Thoracic aorta (tissue), 2 donors: Measurements from ENCODE around the gene PIWIL1. TPM values are rescaled to one million over a fixed set of nuclear protein-coding genes. Genes with fewer than 3 reads are reported as not detected.

Experiments
- ATAC-seq: fragments of 150-250 bp; one replicate; pipeline ENCODE4 v1.8.0; 2017; ENCODE audit warnings: low read depth; ENCODE audit not compliant: insufficient number of reproducible peaks, low FRiP score
- DNase-seq: peaks from one replicate; pipeline ENCODE4 v3.0.0-alpha.2; 2020; ENCODE audit warnings: low spot score
- H3K27ac ChIP-seq, 2 donors: fragments of 200-600 bp; sonication (generic); 1 replicate in 1 of 2; 2 replicates in 1 of 2; pipeline ENCODE4 v1.5.1; 2016; ENCODE audit warnings: mild to moderate bottlenecking in 2 of 2, moderate library complexity in 2 of 2
- H3K27me3 ChIP-seq: fragments of 200-600 bp; sonication (generic); replicated peaks from 2 replicates; pipeline ENCODE4 v1.6.0; 2016; ENCODE audit warnings: mild to moderate bottlenecking; ENCODE audit not compliant: insufficient read depth
- H3K36me3 ChIP-seq: fragments of 200-600 bp; sonication (generic); one replicate; pipeline ENCODE4 v1.5.1; 2016
- H3K4me1 ChIP-seq, 2 donors: fragments of 200-600 bp; sonication (generic); 1 replicate in 1 of 2; 2 replicates in 1 of 2; pipeline versions ENCODE4 v1.5.1 to v1.6.0; 2016; ENCODE audit warnings: low read depth in 2 of 2, mild to moderate bottlenecking in 1 of 2; ENCODE audit not compliant: control insufficient read depth in 1 of 2
- H3K4me3 ChIP-seq: fragments of 200-600 bp; sonication (generic); 2 replicates; pipeline ENCODE4 v1.5.1; 2016; ENCODE audit warnings: mild to moderate bottlenecking
- H3K9me3 ChIP-seq: fragments of 200-600 bp; sonication (generic); 2 replicates; pipeline ENCODE4 v1.5.1; 2016
- CTCF ChIP-seq: fragments of 200-600 bp; sonication (generic); IDR thresholded peaks from one replicate; pipeline ENCODE4 v1.5.1; 2019; ENCODE audit warnings: antibody characterized with exemption
- total RNA-seq, 2 donors: library from RNA; depleted of rRNA; stranded (reverse); fragments of >200 nt; gene quantifications; one replicate each; pipeline versions ENCODE4 v1.1.0 to v1.2.3, GENCODE V29; 2016

Gene PIWIL1
- total RNA-seq, 2 donors from 2014 or later, result not detected

- Histone ChIP-seq H3K4me3 (no peak overlapping the region), H3K27ac (no peak overlapping the region), H3K36me3 (no peaks in the 10 kb centered on the region), H3K27me3 (no peaks in the 10 kb centered on the region), H3K9me3 (no peaks in the 10 kb centered on the region), H3K4me1 (no peaks in the 10 kb centered on the region)
- ATAC-seq (no peak), DNase-seq (no peak)
- TF ChIP-seq CTCF, result peak; percentile 51
Observed at GRCh38 chr12:130335517-130336392, 1.9 kb upstream of the PIWIL1 start.

GRCh38 chr12:130336723-130337487, 782 bp upstream of the PIWIL1 start:
- Histone ChIP-seq H3K36me3 (no peaks in the 10 kb centered on the region), H3K27me3 (no peaks in the 10 kb centered on the region), H3K4me1 (no peaks in the 10 kb centered on the region), H3K4me3 (no peak overlapping the region), H3K27ac (no peak overlapping the region), H3K9me3 (no peaks in the 10 kb centered on the region)
- ATAC-seq, result no peak
- DNase-seq, result no peak
- TF ChIP-seq CTCF, result no peak

- Histone ChIP-seq H3K27me3 (no peaks in the 10 kb centered on the region), H3K9me3 (no peaks in the 10 kb centered on the region), H3K4me3 (no peak overlapping the region), H3K36me3 (no peaks in the 10 kb centered on the region), H3K4me1 (no peaks in the 10 kb centered on the region), H3K27ac (no peak overlapping the region)
- ATAC-seq, result no peak
- DNase-seq, result no peak
- no peak for TF ChIP-seq CTCF
Observed at GRCh38 chr12:130338794-130339601, 1.3 kb downstream of the PIWIL1 start.

DNA sequence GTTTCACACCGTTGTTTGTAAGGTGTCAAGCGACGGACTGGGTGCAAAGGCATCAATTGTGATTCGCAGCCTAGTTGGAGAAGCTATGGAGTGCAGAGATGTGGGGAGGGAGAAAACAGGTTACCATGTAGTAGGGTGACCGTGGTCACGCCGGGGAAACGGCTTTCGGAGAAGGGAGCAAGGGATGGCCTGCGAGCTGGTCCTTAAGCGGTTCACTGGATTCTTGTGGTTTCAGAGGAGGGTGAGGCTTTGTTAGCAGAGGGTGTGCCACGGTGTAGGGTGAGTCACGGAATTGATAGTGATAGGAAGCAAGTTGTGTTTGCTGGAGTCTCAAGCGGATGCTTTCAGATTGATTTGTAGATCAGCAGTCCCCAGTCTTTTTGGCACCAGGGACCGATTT, 2.3 kb downstream of the PIWIL1 start:
- no peak overlapping the region for H3K27ac ChIP-seq
- H3K36me3 ChIP-seq, result no peaks in the 10 kb centered on the region
- no peak overlapping the region for H3K4me3 ChIP-seq
- no peaks in the 10 kb centered on the region for H3K9me3 ChIP-seq
- no peak for TF ChIP-seq CTCF
- H3K4me1 ChIP-seq, result no peaks in the 10 kb centered on the region
- no peaks in the 10 kb centered on the region for H3K27me3 ChIP-seq
- DNase-seq (no peak), ATAC-seq (no peak)

GRCh38 chr12:130342442-130342841, 4.8 kb downstream of the PIWIL1 start:
- no peak overlapping the region for H3K4me3 ChIP-seq
- H3K36me3 ChIP-seq, result no peaks in the 10 kb centered on the region
- ATAC-seq (no peak), DNase-seq (no peak)
- H3K9me3 ChIP-seq, result no peaks in the 10 kb centered on the region
- H3K27me3 ChIP-seq, result no peaks in the 10 kb centered on the region
- TF ChIP-seq CTCF, result no peak
- no peaks in the 10 kb centered on the region for H3K4me1 ChIP-seq
- H3K27ac ChIP-seq, result no peak overlapping the region
